ENCODE results near the gene MINK1. TPM values are rescaled to one million over a fixed set of nuclear protein-coding genes. Genes with fewer than 3 reads are reported as not detected.

MINK1 gene
- total RNA-seq, 1 experiment from 2014 or later: 31.4 TPM

GRCh38 chr17:4932756-4933155, 99.6 kb downstream of the MINK1 start:
- no peak for DNase-seq (ENCODE audit: low spot score)

DNA sequence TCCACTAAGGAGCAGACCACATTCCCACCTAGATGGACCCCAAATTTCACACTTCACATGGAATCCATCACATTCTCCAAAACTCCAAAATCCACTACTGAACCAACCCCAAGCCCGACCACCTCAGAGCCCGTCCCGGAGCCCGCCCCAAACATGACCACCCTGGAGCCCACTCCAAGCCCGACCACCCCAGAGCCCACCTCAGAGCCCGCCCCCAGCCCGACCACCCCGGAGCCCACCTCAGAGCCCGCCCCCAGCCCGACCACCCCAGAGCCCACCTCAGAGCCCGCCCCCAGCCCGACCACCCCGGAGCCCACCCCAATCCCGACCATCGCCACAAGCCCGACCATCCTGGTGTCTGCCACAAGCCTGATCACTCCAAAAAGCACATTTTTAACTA, 100.5 kb downstream of the MINK1 start:
- DNase-seq (ENCODE audit: low spot score): no peak

- peak; percentile 67 for DNase-seq (ENCODE audit: low spot score)
These were observed 101.2 kb downstream of the MINK1 start for GRCh38 chr17:4934173-4934979.

DNA sequence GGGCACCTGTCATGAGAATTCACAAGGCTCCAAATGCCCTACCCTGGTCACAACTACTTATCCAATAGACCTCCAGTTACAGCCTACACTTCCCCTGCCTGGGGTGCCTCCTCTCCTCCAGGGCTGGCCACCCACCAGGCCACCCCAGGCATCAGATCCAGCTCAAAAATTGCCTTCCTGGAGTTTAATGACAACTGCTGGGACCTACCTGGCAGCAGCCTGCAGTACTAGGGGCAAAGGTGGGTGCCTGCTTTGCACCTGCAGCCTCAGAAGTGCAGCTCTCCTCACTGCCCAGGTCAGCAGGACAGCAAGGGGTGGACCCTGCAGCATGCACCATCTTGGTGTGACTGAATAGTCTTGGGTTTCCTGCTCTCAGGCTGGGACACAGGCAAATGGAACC, 102.5 kb downstream of the MINK1 start:
- no peak for DNase-seq (ENCODE audit: low spot score)

DNA sequence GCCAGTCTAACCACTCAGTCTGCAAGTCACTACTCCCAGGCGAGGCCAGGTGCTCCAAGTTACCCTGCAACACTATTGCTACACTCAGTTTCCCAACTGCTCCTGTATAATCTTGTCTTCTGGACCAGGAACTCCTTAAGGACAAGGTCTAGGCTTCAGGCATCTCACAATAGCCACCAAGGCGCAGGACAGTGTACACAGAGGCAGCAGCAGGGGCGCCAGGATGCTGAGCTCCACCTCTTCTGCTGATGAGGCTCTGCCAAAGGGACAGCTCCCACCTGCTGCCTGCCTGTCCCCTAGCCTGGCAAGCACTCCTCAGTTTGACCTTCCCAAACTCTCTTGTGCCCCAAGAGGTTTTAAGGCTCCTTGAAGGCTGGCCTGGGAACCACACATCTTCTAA, 103.3 kb downstream of the MINK1 start:
- no peak for DNase-seq (ENCODE audit: low spot score)

DNA sequence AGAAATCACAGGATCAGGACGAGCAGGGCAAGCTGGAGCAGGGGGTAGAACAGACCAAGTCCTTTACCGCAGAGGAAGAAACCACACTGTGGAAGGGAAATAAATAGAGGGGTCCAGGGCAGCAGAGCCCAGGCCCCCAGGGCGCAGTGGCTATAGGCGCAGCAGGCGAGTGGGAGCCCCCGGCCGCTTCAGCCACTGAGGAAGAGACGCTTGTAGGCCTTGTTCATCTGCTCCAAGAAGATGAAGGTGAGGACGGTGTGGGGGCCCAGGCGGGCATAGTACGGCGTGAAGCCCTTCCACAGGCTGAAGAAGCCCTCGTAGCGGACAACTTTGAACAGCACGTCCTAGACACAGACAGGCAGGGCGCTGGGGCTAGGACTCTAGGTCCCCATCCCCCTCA, 104.4 kb downstream of the MINK1 start:
- DNase-seq (ENCODE audit: low spot score): no peak

DNA sequence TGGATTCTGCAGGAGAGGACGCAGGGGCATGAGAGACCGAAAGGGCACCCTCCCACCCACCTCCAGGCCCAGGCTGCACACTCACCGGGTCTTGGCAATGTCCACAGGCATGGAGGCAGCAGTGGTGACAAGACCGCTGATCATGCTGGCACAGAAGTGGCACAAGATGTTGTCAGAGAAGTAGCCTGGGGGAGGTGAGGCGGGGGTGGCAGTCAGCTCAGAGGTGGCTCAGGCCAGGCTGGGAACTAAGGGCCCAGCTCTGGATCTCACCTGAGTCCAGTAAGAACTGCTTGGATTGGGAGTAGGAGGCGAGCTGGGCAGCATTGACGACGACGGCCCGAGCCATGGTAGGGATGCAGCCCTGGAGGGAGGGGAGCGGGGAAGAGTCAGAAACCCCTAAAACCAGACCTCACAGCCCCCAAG, 104.9 kb downstream of the MINK1 start:
- no peak for DNase-seq (ENCODE audit: low spot score)

DNA sequence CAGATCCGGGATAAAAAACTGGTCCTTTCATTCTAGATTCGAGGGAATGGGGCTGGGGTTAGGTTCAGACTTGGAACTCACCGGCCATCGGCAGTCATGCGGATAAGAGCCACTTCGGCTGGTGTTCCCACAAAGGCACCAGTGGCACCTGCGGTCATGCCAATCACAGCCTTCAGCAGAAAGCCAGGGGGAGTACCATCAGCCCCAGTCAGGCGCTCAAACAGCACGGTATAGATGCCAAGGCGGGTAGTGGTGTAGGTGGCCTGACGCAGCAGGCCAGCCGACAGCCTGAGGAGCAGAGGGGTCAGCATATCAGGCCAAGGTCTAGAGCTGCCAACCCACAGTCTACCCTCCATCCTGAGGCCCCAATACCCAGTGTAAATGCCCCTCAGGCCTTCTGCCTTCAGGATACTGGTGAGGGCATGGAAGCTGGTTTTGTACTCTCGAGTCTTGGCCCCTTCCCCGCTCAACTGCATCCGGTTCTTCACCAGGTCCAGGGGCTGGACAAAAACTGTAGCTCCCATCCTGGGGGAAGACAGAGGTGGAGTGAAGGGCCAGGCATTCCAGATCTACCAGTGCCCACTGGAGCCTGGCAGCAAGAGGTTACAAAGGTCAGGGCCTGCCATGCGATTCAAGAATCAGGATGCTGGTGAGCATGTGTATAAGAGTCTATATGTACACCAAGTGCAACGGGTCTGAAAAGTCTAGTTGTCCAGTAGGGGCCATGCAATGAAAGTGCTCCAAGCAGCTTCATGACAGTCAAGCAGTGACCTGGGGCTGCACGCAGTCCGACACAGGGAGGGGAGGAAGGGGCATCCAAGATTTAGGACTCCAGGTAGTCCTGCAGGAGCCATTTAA, 105.8 kb downstream of the MINK1 start:
- DNase-seq (ENCODE audit: low spot score): no peak

DNA sequence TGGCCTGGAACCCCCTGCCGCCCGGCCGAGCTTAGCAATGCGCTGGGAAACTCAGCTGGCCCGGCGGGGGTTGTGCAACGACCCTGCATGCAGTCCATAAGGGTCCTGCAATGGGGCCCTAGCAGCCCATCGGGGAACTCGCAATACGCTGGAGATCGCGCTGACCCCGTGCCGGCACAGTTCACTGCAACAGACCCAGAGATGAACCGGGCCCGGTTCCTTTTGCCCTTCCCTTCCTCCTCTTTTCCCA, 106.3 kb downstream of the MINK1 start:
- DNase-seq (ENCODE audit: low spot score): no peak

DNA sequence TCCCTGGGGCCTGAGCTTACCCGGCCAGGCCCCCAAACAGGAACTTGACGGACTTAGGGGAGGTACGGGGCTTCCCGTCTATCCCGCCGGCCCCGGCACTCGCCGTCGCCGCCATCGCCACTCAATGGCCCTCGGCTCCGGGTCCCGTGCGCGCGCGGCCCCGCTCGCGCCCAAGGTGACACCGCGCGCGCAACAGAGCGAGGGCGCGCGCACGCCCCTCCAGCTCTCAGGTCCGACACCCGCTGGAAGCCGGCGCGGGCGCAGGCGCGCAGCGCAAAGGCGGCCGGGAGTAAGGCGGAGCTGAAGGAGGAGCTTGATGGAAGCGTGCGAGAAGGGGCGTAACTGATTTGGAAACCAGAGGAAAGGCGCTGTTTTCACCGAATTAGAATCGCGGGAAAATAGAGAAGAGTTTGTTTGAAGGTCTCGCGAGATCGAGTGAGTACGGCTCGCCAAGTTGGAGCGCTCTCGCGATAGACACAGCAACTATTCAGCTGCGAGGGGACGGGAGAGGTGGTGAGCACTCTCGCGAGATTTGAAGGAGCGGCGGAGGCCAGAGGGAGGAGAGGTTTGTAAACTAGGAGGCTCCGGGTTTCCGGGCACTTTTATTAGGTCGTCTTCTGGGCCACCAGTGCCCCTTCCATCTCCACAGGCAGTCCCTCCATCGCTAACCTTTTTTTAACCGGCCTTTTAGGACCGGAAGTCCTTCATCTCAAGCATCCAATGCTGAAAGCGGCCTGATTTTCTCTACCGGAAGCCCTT, 106.8 kb downstream of the MINK1 start, which contains the start of the genes RNF167 and SLC25A11:
RNF167 (plus strand) TSS at position 473 of the 759 bp plus-strand sequence. CDS start 642 bp downstream, outside the sequence.
SLC25A11 (minus strand) TSS at position 251 of the 759 bp plus-strand sequence; CDS start at position 115, 136 bp downstream.
- DNase-seq (ENCODE audit: low spot score): peak; percentile 99

DNA sequence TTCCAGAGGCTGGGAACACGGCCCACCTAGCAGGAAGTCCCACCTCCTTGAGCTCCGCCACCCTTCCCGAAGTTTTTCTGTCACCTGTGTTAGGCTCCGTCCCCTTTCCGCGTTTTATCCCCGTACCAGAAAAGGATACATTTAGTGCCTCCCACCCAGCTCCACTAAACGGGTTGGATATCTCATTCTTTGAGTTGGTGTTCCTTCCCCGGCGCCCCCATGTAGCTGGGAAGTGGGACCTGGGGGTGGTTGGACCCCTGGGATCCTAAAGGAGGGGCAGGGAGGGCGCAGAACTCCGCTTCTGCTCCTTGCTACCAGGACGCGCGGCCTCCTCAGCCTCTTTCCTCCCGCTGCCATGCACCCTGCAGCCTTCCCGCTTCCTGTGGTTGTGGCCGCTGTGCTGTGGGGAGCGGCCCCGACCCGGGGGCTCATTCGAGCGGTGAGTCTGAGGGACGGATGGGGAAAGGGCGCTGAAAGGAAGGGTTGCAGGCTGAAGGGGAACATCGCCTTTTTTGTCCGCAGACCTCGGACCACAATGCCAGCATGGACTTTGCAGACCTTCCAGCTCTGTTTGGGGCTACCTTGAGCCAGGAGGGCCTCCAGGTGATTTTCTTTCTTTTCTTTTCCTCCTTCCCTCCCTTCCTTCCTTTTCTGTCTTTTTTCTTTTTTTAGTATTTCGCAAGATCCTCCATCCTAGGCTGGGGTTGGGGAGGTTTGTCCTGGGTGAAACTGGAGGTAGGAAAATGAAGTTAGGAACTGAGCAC, 107.6 kb downstream of the MINK1 start:
- no peak for DNase-seq (ENCODE audit: low spot score)

DNA sequence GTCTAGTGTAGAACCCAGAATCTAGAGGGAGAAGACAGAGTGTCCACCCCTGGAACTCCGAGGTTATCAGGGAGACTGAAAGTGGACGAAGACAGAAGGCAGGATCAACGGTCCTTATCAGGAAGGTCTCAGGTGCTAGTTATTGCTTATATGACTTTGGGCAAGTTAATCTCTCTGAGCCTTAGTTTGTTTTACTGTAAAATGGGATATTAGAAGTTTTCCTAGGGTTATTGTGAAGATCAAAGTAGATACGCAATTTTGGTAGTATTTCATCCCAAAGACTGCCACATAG, 108.1 kb downstream of the MINK1 start:
- no peak for DNase-seq (ENCODE audit: low spot score)

- DNase-seq (ENCODE audit: low spot score): no peak
These were observed 109.8 kb downstream of the MINK1 start for GRCh38 chr17:4942760-4943508.

DNA sequence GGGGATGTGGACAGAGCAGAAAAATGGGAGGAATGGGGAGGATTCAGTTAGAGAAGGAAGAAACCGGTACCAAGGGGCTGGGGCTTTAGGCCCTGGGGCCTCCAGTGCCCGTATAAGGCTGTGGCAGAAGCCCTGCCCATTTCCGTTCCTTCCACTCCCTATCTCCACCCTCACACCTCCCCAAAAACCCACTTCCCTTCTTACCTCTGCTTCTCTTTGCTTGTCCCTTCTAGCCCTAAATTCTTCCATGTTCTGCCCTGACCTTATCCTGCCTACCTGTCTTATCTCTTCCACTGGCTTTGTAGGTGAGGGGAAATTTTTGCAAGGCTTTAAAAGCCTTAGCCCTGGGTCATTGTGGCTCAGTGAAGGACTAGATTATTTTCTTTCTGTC, 111.0 kb downstream of the MINK1 start:
- no peak for DNase-seq (ENCODE audit: low spot score)

- no peak for DNase-seq (ENCODE audit: low spot score)
These were observed 111.5 kb downstream of the MINK1 start for GRCh38 chr17:4944554-4945175.

DNA sequence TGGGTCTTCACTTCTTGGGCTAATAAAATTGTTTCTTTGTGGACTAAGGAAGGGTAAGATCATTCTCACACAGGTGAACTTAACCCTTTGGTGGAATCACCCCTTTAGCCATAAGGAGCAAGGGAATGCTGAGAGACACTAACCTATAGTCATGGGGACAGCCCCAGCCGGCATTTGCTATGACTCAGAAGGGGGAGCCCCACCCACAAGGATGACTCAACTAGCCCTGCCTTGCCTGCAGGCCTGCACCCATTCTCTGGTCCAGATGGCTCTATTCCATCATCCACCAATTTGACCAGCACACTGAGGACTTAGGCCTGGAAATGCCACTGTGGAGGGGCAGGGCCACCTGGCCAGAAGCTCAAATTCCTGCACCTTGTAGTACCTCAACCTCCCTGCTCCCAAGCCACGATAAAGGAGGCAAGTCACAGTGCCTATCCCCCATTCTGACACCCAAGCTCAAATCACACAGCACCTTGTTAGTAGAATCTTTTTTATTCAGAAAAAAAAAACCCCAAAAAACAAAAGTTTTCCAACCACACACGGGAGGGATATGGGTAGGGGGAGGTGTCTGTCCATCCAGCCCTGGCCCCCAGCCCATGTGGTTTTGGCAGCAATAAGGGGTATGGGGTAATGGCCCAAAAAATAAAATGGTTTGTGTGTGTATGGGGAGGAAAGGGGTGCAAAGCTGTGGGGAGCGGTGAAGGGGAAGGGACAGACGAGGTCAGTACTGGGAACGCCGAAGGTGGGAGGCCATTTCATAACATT, 112.2 kb downstream of the MINK1 start:
- DNase-seq (ENCODE audit: low spot score): peak; percentile 97

DNA sequence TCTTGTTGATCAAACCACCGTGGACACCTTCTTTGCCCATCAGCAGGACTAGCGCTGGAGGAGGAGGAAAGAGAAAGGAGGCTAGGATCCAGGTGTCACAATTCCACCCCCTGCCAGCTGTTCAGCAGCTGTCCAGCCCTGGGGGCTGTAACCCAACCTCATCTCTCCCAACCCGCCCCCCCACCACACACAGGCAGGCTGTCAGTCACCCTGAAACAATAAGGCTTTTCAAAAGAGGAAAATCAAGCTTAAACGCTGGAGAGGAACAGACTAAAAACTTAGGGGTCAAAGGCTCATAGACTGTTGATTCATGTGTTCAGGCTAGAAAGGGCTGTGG, 112.8 kb downstream of the MINK1 start:
- DNase-seq (ENCODE audit: low spot score): no peak

GRCh38 chr17:4946312-4946976, 113.3 kb downstream of the MINK1 start:
- DNase-seq (ENCODE audit: low spot score): no peak

DNA sequence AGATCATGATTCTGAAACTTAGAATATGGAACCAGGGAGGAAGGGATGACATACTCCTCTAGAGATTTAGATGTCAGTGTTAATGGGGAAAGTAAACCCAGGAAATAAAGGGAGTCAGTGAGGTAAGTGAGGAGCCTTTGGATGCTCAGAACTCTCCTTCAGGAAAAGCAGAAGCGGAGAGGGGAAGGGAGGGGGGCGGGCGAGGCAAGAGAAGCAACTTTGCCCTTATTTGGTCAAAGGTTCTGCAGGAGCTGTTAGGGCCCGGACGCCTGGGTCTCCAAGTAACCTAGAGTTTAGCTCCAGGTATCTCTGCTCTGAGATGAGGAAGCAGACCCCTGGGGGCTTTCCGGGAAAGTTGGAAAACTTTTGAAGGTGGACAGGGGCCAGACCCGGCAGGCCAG, 113.9 kb downstream of the MINK1 start:
- DNase-seq (ENCODE audit: low spot score): no peak
